HG02759 (cell line): ENCODE data around the gene ENDOG.
A peak's percentile ranks its signal among the peaks of the same experiment; 100 is the strongest.
"Not testable (repeated sequence)": the region's sequence is repeated elsewhere in the genome, so short reads cannot be mapped to it uniquely, and the experiment has no call there.

ENCODE experiments used
- ATAC-seq: cut with Tn5 transposase; IDR thresholded peaks from one replicate; pipeline ENCODE4 v1.9.1; 2021; ENCODE audit warnings: mild to moderate bottlenecking, moderate library complexity; ENCODE audit not compliant: unreplicated experiment

ENDOG gene

DNA sequence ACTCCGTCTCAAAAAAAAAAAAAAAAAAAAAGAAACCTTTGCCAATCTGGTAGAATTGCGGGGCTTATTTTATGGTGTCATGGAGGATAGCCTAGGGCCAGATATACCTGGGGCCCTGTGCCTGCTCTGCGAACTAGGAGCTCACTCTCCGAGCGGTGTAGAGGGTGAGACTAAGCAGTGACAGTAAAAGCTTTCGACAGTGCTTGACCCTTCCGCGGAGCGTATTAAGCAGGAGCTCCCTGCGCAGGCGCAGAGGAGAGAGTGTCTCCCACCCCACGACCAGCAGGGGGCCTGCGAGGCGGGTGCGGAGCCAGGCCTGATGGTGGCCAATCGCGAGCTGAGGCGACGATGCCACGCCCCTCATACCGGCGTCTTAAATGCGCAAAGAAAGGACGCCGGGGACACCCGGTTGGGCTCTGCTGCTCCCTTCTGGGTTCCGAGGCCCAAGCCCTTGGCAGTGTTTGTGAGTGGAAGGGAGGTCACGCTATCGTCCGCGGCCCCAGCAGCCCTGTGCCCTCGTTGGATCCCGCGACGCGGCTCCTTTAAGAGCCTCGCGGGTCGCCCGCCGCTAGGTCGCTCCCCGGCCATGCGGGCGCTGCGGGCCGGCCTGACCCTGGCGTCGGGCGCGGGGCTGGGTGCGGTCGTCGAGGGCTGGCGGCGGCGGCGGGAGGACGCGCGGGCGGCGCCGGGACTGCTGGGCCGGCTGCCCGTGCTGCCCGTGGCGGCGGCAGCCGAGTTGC lies at the start of gene ENDOG:
ENDOG (plus strand) TSS at position 402 of the 740 bp plus-strand sequence; CDS start at position 587, 185 bp downstream.
- ATAC-seq, result peak; percentile 94

DNA sequence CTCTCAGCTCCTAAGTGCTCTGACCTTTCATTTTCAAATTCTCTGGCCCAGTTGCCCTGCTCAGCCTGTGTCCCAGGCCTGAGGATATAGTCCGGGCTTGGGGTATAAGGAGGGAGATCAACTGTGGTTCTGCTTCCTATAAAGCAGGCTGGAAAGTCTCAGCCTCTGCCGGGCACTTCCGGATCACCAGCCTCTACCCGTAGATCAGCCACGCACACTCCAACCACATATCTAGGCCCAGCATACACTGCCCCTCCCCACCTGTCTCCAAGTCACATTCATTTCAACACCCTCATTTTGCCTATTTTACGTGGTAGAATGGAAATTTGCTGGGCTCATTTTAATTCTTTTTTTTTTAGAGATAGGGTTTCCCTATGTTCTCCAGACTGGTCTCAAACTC lies 49.7 kb upstream of the ENDOG start:
- no peak for ATAC-seq

DNA sequence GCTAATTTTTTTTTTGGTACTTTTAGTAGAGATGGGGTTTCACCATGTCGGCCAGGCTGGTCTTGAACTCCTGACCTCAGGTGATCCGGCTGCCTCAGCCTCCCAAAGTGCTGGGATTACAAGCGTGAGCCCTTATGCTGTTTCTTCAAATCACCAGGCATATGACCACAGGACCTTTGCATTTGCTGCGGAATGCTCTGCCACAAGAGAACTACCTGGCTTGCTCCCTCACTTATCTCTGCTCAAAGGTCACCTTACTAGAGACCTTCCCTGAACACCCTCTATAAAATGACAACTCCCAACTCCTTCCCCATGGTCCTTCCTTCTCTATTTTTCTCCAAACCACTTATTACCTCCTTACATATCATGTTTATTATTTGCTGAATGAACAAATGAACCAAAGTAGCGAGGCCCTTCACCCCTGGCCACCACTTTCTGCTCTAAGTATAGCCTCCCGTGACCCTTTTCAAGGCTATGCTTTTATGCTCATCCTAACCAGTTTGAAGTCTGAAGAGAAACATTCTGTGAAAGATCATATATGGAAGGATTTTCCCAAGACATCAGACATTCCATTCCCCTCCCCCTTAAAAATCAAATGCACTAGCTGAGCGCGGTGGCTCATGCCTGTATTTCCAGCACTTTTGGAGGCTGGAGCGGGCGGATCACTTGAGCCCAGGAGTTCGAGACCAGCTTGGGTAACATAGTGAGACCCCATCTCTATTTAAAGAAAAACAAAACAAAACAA lies 47.8 kb upstream of the ENDOG start:
- ATAC-seq, result no peak

DNA sequence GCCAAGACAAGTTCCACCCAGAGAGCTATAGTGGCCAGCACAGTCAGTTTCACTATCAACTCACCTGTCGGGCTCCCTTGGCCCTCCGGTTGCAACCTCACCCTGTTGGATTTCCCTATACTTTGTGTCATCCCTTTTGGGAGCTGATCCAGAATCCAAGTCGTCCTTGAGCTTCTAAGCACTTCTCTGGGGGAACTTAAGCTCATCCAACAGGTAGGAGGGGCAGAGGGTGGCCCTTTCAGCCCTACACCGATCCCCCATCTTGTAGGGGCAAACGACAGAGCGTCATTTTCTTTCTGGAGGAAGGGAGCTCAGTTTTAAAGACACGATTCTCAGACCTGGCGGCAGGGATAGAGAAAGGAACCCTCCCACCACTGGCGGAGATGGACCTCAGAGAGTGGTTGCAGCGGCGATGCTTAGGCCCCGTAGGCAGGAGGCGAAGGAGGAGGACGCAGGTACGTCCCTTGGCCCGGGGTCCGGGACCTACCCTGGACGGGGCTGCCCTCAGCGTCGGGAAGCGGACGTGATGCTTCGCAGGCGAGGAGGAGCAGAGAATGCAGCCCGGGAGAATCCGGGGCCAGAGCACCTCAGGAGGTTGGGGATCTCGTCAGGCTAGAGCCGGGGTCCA lies 47.1 kb upstream of the ENDOG start:
- peak; percentile 34 for ATAC-seq

DNA sequence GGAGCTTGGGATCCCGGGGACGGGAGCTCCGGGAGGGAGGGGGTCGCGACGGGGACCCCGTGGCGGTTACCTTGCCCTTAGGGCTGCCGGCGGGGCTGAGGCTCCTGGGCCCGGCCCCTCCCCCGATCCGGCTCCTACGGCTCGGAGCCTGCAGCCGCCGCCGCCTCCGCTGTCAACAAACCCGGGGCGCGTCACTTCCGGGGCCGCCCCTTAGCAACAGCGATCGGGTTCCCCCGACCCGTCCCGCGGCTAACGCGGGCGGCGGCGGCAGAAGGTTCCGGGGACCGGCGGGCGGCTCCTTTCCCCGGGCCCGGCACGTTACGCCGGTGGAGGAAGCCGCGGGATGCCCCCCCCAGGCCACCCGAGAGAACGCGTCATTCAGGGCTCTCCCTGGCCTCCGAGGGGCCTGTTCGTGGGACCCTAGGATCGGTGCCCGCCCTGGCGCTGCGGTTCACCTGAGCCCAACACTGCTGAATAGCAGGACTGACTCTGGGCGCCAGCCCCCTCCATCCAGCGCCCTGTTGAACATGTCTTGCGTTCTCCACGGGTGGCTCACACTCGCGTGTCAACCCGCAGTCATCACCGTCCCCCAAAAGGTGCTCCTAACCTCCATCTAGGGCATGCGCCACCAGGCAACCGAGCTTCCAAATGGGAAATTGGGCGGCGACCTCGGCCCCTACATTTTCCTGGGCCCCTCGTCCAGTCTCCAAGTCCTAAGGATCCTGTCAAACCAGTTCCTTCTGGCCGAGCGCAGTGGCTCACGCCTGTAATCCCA lies 46.4 kb upstream of the ENDOG start, which contains the start of gene ZER1:
ZER1 (minus strand) TSS at position 183 of the 775 bp plus-strand sequence. CDS start 16,362 bp downstream, outside the sequence.
- peak; percentile 96 for ATAC-seq

DNA sequence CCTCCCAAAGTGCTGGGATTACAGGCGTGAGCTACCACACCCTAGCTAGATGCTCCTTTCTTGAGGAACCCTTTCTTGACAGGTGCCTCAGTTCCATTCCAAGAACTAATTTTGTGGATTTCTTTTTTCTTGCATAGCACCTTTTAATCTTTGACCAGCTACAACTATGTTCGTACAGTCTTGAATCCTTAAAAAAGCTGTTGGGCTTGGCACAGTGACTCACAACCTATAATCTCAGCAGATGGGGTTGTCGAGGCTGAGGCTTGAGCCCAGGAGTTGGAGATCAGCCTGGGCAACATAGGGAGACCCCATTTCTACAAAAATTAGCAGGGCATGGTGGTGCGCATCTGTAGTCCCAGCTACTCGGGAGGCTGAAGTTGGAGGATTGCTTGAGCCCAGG lies 45.3 kb upstream of the ENDOG start:
- ATAC-seq, result no peak

DNA sequence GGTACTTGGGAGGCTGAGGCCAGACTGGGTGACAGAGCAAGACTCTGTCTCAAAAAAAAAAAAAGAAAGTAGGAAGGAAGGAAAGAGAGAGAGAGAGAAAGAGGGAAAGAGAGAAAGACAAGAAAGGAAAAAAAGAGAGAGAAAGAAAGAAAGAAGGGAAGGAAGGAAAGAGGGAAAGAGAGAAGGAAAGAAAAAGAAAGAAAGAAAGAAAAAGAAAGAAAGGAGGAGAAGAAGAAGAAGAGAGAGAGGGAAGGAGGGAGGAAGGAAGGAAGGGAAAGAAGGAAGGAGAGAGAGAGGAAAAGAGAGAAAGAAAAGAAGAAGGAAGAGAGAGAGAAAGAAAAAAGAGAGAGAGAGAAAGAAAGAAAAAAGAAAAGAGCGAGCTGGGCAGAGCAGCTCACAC lies 43.5 kb upstream of the ENDOG start:
- no peak for ATAC-seq

DNA sequence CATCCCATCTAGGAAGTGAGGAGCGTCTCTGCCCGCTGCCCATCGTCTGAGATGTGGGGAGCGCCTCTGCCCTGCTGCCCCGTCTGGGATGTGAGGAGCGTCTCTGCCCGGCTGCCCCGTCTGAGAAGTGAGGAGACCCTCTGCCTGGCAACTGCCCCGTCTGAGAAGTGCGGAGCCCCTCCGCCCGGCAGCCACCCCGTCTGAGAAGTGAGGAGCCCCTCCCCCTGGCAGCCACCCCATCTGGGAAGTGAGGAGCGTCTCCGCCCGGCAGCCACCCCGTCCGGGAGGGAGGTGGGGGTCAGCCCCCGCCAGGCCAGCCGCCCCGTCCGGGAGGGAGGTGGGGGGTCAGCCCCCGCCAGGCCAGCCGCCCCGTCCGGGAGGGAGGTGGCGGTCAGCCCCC lies 38.2 kb upstream of the ENDOG start:
- ATAC-seq, result not testable (repeated sequence)

DNA sequence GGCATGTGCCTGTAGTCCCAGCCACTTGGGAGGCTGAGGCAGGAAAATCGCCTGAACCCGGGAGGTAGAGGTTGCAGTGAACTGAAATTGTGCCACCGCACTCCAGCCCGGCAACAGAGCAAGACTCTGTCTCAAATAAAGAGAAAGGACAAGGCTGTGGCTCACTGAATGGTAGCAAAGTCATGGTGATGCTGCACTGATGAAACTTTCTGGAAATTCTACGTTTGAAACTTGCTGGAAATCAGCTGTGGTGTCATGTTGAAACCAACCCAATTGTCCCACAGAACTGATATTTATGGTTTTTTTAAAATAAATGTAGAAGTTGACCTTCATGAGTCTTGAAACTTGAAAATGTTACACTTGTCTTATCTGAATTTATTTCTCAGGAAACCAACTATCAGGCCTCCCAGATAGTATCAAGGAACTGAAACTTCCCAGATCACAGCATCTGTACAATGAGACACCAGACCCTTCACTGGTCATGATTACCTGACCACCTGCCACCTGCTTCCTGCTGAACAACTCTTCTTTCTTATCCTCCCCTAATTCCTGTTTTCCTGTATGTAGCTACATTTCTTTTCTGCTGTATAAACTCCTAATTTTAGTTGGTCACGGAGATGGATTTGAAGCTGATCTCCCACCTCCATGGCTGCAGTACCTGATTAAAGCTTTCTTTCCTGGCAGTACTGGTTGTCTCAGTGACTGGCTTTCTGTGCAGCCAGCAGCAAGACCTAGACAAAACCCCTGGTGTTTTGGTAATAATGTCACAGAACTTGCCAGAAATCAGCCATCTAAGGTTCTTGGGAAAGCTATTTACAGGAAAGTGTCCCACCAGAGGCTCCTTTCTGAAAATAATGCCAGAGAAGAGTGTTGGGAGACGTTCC lies 36.9 kb upstream of the ENDOG start:
- no peak for ATAC-seq

DNA sequence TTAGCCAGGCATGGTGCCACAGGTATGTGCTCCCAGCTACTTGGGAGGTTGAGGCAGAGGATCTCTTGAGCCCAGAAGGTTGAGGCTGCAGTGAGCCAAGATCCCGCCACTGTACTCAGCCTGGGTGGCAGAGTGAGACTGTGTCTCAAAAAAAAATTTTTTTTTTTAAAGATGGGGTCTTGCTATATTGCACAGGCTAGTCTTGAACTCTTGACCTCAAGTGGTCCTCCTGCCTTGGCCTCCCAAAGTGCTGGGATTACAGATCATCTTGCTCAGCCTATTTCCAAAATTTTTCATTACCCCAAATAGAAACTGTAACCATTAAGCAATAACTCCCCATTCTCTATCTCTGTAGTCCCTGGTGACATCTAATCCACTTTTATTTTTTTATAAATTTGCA lies 35.6 kb upstream of the ENDOG start:
- ATAC-seq, result no peak

DNA sequence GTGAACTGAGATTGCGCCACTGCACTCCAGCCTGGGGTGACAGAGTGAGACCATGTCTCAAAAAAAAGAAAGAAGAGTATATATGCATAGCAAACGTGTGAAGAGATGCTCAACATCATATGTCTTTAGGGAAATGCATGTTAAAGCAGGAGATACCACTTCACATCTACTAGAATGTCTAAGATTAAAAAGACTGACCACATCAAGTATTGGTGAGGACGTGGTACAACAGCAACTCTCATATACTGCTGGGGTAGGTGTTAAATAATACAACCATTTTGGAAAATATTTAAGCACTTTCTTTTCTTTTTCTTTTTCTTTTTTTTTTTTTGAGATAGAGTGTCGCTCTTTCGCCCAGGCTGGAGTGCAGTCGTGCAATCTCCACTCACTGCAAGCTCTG lies 32.9 kb upstream of the ENDOG start:
- no peak for ATAC-seq

DNA sequence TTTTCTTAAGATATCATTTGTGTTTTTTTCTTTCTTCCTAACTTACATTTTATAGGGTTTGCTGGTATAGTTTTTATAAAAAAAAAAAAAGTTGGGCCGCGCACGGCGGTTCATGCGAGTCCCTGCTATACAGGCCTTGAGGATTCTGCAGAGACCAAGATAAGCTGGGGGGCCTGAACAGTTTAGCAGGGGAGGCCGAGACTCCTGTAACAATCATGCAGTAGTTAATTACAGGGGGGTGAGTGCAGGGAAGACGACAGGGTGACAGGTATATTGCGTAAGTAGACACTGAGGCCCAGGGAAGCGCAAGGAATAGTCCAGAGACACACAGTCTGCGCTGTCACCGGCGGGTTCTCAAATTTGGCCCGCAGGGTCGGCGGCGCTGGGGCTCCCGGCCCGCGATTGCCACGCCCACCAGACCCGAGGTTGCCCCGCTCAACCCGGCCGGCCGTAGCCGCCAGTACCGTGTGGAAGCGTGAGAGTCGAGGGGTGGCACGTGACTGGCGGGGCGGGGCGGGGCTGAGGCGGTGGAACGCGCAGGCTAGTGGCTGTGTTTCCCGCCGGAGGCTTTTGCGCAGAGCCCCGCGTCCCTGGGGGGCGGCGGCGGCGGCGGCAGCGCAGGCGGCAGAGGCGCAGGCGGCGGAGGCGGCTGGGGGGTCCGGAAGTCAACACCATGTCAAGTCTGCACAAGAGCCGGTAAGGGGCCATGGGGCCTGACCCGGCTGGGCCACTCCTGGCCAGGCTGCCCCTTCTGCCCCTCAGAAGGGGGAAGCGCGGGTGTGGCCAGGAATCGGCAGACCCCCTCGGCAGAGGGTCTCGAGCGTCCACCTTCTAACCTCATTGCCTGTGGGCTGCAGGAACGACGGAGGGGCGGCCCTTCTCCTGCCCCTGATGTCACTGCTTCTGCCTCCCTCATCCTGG lies 31.4 kb upstream of the ENDOG start, which contains the start of gene TBC1D13:
TBC1D13 (plus strand) TSS at position 573 of the 921 bp plus-strand sequence; CDS start at position 674, 101 bp downstream.
- peak; percentile 96 for ATAC-seq

DNA sequence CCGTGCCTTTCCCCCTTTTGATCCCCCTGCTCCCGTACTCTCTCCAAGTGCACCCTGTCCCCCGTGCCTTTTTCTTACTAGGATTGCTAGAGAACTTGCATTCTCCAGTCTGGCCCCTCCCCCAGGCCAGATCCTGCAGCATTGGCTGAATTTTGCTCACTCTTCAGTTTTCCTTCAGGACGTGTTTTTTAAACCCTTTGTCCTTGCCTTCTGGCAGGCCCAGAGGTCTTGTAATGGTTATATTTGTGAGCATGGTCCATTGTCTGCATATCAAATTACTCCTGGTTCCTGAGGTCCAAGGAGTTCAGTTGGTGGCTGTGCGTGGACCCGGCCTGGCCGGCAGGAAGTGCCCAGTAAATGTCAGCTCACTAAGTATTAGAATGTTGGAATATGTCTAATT lies 30.6 kb upstream of the ENDOG start:
- ATAC-seq, result no peak

DNA sequence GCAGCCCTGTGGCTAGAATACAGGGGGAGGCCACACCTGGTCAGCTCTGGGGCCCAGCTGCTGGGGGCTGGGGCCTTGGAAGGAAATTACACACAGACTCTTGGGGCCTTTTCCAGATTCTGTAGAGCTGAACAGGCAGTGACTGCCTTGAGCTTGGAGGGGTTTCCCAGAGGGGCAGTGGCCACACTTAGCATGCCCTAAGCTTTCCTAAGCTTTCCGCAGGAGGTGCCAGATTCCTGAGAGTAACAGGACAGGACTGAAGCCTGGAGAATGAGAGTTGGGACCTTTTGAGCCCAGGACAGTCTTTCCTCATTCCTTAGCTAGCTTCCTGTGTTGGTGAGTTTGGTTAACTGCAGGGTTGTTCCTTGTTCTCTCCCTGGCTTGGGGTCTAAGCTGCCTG lies 29.9 kb upstream of the ENDOG start:
- ATAC-seq, result no peak

DNA sequence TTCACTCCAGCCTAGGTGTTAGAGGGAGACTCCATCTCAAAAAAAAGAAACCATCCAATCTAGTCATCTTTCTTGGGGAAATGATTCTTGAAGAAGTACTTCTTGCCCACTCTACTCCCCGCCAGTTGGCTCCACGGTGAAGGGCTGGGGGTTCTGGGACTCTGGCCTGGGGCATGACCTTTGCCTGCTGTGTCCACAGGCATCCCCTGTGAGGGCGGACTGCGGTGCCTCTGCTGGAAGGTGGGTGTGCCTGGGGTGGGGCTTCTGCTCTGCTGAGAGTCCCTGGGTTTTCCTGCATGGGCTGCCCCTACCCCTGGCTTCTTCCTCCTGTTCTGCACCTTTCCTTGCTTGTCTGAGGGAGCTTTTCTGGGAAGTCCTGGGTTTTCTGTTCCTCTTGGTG lies 27.8 kb upstream of the ENDOG start:
- ATAC-seq, result no peak

DNA sequence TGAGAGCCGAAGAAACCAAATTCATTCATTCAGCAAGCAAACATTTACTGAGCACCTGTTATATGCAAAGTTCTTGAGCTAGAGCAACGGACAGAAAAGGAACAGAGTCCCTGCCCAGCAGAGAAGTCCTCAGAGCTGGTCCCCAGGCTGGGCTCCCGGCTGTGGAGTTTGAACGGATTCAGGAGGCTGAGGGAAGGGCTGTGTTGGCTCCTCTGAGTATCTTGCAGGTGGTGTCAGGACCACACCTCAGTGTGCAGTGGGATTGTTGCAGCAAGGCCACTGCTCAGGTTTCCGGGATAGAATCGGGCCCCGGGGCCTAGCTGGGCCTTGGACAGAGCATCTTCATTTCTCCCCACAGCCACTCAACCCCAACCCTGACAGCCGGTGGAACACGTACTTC lies 26.2 kb upstream of the ENDOG start:
- ATAC-seq, result no peak

DNA sequence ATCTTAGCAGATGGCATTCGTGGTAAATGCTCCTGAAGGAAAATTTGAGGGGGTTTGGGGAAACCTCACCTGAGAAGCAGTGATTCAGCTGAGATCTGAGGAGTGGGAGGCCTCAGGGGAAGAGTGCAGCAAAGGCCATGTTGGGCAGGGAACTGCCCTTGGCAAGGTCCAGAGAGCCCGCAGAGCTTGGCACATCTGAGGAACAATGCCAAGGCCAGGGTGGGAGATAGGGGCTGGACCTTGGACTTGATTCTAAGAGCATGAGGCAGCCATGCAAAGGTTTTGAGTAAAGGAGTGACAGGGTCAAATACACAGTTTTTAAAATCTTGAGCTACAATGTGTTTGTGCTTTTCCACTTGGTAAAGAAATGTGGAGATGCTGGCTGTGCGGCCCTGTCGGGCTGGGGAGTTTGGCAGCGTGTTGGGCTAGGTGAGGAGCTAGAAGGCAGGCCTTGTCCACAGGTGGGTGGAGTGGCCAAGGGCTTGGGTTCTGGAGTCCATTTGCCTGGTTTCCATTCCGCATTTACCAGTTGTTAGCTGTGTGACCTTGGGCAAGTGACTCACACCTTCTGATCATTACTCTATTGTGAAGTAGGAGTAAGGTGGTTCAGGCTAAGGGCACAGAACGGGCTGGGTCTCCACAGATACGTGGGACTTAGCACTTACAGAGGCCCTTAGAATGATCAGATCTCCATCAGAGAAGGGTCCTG lies 25.2 kb upstream of the ENDOG start:
- ATAC-seq, result no peak

DNA sequence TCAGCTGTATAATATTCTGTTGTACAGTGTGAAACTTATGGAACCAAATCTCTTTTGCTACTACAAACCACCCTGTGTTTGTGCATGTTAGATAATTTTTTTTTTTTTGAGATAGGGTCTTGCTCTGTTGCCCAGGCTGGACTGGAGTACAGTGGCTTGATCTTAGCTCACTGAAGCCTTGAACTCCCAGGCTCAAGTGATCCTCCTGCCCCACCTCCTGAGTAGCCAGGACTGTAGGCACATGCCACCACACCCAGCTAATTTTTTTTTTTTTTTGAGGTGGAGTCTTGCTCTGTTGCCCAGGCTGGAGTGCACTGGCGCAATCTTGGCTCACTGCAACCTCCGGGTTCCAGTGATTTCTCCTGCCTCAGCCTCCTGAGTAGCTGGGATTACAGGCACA lies 23.3 kb upstream of the ENDOG start:
- ATAC-seq, result not testable (repeated sequence)
